GM18517 (cell line): ENCODE measurements around the gene ASH1L.
"Not testable (repeated sequence)": the region's sequence is repeated elsewhere in the genome, so short reads cannot be mapped to it uniquely, and the experiment has no call there.

Experiments used
- ATAC-seq: cut with Tn5 transposase; IDR thresholded peaks from one replicate; pipeline ENCODE4 v1.9.1; 2021; ENCODE audit warnings: mild to moderate bottlenecking, moderate library complexity; ENCODE audit not compliant: unreplicated experiment

The ASH1L gene

DNA sequence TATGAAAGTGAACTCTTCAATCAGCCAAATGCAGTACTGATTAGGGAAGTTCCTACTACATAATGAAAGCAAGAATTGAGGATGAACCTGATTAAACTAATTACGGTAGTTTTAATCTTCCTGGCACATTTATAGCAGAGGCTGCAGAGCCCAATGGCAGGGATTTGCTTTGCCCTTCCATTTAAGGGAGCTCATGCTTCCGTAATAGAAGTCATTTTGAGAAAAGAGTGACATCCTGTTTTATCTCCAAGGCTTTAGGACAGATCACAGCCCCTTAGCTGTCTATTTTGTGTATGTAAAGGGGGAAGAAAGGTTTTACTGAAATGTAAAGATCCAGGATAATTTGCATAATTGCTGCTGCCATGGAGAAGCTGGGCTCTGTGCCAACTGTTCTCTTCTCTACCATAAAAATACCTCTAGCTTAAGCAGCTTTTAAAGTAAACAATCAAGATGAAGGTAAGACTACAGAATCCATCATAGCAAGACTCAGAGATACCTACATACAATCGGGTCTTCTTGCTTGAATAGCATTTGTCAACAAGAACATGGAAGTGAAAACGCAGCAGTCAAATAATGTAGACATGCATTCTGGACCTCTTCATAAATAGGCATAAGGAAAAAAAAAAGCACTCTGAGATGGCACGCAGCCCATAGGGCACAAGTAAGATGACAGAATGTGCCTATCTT lies 62.5 kb downstream of the ASH1L start:
- ATAC-seq, result no peak

DNA sequence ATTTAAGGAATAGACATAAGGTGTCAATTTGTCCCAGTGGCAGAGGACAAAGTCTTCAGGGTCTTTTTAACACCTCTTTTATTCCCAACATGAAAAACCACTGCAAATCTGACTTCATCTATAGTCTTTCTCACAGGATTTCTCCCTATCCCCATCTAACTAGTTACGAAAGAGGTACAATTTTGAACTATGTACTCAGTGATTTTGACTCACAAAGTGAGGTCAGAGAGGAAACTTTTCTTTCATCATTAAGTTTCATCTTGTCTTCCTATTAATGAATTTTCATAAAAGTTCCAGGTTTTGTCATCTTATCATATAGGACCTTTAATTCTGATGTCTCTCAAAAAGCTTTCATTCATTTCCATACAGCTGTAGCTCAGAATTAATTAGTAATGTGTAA lies 63.3 kb downstream of the ASH1L start:
- no peak for ATAC-seq

DNA sequence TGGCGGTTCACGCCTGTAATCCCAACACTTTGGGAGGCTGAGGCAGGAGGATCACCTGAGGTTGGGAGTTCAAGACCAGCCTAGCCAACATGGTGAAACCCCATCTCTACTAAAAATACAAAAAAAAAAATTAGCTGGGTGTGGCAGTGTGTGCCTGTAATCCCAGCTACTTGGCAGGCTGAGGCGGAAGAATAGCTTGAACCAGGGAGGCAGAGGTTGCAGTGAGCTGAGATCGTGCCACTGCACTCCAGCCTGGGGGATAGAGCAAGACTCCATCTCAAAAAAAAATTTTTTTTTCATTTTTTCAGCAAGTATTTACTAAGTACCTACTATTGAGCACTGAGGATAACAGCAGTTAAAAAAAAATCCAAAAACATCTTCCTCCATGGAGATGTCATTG lies 69.0 kb downstream of the ASH1L start:
- not testable (repeated sequence) for ATAC-seq

DNA sequence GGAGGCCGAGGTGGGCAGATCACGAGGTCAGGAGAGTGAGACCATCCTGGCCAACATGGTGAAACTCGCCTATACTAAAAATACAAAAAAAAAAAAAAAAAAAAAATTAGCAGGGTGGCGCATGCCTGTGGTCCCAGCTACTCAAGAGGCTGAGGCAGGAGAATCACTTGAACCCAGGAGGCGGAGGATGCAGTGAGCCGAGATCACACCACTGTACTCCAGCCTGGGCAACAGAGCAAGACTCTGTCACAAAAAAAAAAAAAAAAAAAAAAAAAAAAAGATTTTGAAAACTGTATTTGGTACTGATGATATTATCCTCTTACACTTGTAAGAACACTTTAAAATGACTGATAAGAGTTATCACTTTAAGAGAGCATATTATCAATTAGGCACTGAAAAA lies 74.2 kb downstream of the ASH1L start:
- not testable (repeated sequence) for ATAC-seq

DNA sequence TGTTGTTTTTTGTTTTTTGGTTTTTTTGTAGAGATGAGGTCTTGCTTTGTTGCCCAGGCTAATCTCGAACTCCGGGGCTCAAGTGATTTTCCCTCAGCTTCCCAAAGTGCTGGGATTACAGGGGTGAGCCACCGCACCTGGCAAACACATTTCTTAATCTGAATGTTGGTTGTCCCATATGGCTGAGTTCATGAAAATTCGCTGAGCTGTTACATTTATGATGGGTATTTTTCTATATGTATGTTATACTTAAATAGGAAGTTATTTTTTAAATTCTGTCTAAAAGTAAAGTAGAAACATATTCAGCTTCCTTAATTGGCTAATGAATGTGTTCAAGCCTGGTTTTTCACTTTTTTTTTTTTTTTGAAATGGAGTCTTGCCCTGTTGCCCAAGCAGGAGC lies 75.1 kb downstream of the ASH1L start:
- no peak for ATAC-seq

DNA sequence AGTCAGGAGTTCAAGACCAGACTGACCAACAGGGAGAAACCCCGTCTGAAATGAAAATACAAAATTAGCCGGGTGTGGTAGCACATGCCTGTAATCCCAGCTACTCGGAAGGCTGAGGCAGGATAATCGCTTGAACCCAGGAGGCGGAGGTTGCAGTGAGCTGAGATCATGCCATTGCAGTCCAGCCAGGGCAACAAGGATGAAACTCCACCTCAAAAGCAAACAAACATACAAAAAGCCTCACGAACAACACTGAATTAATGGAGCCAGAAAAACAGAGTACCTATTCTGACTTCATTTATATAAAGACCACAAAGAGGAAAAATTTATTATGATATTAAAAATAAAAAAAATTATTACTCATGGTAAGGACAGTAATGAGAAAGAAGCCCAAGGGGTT lies 75.7 kb downstream of the ASH1L start:
- not testable (repeated sequence) for ATAC-seq

DNA sequence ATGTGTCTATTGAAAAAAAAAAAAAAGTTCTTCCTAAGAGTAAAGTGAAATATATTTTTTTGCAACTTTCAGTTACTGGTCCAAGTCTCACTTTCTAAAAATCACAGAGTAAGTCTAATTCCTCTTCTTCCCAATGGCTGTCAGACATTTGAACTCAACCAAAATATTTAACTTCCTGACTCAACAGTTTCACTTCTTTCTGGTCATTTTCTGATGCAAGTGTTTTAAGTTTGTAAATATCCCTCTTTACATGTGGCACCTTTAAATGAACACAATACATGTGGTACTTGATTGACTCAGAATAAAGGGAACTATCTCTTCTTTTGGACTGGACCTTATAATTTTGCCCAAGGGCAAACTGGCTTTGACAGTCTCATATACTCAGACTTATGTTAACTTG lies 76.7 kb downstream of the ASH1L start:
- ATAC-seq, result no peak

DNA sequence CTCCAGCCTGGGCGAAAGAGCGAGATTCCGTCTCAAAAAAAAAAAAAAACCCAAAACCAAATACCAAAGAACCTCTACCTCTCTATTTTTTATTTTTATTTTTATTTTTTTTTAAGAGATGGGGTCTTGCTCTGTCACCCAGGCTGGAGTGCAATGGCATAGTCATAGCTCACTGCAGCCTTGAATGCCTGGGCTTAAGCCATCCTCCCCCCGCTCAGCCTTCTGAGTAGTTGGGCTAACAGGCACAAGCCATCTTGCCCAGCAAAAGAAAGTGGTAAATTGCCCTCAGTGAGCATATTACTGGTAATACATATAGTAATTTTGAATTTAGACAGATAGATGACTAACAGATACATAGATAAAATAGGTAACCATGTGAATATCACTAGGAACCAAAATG lies 77.4 kb downstream of the ASH1L start:
- ATAC-seq, result no peak

DNA sequence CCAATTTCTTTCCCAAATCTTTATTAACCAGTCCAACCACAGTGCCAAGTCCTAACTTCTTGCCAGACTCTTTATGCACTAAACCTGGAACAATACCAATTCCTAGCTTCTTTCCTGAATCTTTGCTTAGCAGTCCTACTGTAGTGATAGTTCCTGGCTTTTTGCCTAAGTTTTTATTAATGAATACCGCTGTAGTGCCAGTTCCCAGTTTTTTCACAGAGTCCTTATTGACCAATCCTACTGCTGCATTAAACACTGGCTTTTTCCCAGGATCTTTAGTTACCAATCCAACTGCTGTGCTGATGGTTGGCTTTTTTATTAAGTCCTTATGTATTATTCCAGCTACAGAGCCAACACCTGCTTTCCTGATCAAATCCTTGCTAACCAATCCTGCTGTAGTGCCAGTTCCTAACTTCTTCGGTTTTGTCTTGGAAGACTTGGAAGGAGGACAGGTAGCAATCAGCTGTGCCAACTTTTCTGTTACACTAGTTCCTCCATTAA lies 80.8 kb downstream of the ASH1L start:
- ATAC-seq, result no peak

DNA sequence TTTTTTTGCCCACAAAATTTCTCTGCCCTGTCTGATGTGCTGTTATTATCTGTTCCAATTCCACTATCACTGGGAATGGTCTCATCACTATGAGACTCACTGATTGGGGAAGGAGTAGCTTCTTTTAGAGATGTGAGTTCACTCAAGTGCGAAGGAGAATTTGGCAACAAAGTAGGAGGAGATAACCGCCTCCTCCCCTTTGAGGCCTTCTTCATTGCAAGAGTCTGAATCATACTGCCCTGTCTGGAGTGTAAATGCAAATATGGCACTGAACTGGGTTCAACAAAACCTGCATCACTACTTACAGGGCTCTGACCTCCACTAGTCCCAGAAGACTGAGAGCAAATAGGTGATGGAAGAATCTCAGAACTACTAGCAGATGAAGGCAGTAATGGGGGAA lies 83.4 kb downstream of the ASH1L start:
- ATAC-seq, result no peak

DNA sequence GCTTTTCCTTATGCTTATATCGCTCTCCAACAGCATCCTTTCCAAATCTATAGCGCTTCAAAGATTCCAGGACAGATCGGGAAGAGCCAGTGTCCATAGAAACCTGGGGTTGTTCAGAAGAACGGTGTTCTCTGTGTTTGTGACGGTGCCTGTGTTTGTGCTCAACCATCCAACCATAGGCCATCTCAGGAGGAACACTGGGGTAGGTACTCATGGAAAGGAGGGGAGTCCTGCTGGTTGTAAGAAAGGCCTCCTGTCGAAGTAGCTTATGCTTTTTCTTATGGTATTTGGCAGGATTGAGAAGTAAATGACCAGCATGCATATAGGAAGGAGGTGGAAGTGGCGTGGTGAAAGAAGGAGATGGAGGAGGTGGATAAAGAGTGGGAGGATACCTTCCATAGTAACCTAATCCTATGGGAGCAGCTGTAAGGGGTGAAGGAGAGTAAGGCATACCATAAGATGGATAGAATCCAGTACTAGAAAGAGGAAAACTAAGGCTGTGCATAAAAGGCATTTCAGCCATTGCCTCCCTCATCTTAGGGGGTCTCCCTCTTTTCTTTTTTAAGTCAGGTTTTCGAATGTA lies 84.2 kb downstream of the ASH1L start:
- no peak for ATAC-seq

DNA sequence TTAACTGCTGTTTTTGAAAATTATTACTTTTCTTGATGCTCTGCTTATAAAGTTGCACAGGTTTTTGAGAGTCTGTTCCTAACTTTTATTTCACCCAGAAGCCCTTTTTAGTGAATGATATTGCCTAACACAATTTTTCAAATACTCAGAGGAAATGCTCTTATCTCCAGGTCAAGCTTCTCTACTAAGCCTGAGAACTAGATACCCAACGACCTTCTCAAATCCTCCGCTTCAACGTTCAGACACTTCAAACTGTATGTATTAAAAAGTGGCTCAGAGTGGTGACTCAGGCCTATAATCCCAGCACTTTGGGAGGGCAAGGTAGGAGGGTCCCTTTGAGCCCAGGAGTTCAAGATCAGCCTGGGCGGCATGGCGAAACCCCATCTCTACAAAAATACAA lies 88.5 kb downstream of the ASH1L start:
- no peak for ATAC-seq

DNA sequence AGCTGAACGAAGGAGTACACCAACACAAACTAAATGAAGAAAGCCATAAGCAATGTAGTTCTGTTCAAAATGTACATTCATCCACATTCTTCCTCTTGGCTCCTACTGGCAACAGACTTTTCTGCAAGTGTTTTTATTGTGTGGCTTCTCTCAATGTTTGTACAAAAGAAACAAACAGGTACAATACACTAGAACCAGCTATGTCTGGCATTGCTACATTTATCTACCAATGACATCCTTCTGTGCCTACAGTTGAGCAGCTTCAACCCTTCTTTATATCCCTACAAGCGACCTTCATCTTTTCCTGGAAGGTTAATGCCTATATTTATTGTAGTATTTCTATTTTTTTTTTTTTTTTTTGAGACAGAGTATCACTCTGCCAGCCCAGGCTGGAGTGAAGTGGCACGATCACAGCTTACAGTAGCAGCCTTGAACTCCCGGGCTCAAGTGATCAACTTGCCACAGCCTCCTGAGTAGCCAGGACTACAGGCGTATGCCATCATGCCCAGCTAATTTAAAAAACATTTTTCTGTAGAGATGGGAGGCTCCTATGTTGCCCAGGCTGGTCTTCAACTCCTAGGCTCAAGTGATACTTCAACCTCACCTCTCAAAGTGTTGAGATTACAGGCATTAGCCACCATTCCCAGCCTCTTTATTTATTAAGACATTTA lies 89.3 kb downstream of the ASH1L start:
- ATAC-seq, result no peak

DNA sequence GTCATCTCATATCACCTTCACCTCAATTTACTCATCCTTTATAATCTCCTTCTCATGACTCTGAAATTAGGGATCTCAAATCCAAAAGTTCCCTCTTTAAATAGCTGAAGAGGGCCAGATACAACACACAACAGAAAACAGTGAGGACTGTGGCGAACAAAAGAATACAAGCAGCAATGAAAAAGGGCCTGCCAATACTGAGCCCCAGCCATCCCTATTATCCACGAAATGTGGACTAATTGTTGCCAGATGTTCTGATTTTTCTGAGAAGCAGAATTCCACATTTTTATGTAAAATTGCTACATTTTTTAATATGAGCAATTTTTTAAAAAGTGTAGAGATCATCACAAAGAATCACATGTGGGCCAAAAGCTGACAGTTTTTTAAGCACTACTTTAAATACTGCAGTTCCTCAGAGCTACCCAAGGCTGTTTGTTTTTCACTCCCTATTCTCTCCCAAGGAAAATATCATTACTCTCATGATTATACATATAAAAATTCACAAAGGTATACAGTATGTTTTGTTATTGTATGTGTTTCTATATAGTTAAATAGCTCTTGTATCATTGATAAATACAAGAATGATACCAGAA lies 90.0 kb downstream of the ASH1L start:
- no peak for ATAC-seq

DNA sequence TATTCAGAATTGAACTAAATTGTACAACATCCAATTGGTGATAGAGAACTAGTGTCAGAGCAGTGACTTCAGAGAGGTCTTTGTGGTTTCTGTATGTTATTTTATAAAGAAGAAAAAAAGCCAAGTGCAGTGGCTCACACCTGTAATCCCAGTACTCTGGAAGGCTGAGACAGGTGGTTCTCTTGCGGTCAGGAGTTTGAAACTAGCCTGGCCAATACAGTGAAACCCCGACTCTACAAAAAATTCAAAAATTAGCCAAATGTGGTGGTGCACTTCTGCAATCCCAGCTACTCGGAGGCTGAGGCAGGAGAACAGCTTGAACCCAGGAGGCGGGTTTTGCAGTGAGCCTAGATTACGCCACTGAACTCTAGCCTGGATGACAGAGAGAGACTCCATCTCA lies 90.7 kb downstream of the ASH1L start:
- ATAC-seq, result no peak

DNA sequence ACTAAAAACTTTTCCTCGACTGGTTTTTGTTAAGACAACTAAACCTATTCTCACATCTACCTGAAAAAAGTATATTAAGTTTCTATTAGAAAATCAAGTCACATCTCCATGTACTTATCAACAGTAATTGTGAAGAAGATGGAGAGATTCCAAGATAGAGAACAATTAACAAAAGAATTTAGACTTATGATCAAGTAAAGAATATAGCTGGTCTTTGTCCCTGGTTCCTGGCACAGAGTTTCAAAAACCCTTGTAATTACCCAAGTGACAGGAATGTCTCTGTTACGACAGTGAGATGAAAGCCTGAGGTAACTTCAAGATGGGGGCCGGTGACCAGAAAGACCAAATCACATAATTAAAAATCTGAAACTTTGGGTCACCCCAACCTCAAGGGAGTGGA lies 91.6 kb downstream of the ASH1L start:
- no peak for ATAC-seq

DNA sequence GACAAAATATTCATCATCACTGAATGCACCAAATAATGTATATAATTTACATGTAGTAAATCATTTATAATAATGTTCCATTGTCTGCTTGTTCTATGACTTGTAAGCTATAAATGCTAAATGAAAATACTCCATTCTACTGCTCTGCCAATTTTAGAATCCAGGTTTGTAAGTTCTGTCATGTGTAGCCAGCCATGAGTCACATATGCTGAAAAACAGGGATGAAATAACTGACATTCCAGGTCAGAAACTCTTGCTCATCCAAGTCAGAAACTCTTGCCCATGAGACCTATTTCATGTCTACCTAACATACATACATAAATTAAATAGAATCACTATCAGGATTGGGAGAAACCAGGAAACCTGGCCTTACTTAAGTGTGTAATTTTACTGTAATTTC lies 95.6 kb downstream of the ASH1L start:
- ATAC-seq, result no peak

DNA sequence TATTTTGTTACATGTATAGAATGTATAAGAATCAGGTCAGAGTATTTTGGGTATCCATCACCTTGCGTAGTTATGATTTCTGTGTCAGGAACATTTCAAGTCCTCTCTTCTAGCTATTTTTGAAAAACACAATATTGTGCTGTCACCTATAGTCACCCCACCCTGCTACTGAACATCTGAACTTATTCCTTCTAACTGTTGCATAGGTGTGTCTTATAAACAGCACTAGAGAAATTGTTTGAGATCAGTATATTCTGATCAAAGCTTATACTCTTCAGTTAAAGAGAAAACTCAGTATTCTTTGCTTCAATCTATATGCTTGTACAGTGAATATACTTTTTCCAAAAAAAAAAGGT lies 96.0 kb downstream of the ASH1L start:
- ATAC-seq, result no peak

DNA sequence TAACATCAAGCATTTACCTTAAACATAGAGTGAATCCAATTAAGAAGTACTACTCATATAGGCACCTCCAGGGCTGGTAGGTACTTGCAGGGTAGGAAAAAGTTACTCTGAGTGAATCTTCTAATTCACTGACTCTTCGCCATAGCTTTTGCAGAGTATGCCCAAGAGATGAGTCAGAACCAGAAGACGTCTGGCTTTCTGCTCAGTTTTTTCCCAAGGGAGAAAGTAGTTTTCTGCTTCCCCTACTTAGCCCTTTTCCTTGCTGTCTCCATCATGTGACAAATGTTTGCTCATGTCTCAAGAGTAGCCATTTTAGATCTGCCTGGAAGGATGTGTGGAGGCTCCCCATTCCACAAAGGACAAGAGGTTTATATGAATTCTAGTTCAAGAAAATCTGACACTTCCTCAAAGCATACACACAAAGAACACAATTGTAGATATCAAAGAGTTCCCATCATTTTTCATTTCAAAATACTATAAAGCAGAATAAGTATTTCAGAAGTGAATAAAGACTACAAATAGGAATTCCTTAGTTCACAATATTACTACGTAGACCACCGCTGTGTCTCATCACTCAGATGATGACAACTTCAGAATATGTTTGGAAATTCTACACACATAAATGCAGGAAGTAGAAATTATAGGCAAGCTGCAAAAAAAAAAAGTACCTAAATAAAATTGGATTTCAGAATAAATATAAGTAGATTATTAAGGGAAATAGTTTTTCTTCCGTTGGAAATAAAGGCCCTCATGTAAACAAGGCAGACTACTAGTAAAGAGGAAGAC lies 98.5 kb downstream of the ASH1L start:
- ATAC-seq, result no peak

DNA sequence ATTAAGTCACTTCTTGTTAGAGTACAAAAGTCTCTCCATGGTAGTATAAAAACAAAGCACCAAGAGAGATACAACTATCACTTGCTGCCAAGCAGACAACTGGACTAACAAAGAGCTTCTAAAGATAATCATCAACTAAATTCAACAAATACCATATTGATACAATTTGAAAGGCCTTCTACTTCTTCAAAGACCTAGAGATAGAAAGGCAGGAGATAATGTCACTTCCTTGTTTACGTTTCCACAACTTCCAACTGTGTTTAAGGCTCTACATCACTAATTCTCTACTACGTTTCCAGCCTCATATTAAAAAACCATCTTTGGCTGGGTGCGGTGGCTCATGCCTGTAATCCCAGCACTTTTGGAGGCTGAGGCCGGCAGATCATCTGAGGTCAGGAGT lies 104.5 kb downstream of the ASH1L start:
- no peak for ATAC-seq

DNA sequence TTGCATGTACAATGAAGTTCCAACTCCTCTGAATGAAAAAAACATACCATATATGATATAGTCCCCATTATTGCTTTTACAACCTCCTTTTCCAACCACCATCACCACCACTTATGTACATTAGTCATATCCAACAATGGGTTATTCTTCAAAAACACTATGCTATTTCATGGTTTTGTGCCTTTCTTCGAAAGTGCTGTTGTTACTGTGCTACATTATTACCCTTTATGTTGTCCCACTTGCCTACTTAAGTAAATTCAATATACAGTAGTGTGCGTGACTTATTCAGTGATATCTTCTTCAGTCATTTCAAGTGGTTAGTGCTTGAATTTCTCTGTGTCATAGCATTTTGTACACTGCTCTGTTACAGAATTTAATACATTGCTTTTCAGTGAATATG lies 105.3 kb downstream of the ASH1L start:
- ATAC-seq, result no peak
